ENCODE results near the gene WSB1. TPM values are rescaled to one million over a fixed set of nuclear protein-coding genes. Genes with fewer than 3 reads are reported as not detected.
A peak's percentile ranks its signal among the peaks of the same experiment; 100 is the strongest.

Gene WSB1
- total RNA-seq, 1 donor from 2014 or later: 360 TPM

- peak; percentile 83 for TF ChIP-seq CTCF (IDR thresholded peaks at IDR 0.05)
- peak overlapping the region; percentile 69 for H3K4me3 ChIP-seq
- peaks cover 17% of the 10 kb centered on the region for H3K4me1 ChIP-seq
- no peaks in the 10 kb centered on the region for H3K27me3 ChIP-seq
- DNase-seq: peak; percentile 96
- peak overlapping the region; percentile 97 for H3K27ac ChIP-seq
- intact Hi-C loops (cut with DNase I): no loop called here
- H3K36me3 ChIP-seq: no peaks in the 10 kb centered on the region
- ATAC-seq: peak; percentile 96
- H3K9me3 ChIP-seq: no peaks in the 10 kb centered on the region
Observed at GRCh38 chr17:27353461-27354050, 59.6 kb downstream of the WSB1 start.

- Histone ChIP-seq H3K27ac (peak overlapping the region; percentile 97), H3K9me3 (no peaks in the 10 kb centered on the region), H3K36me3 (no peaks in the 10 kb centered on the region), H3K4me1 (peaks cover 15% of the 10 kb centered on the region), H3K4me3 (peak overlapping the region; percentile 69), H3K27me3 (no peaks in the 10 kb centered on the region)
- peak; percentile 12 for TF ChIP-seq CTCF (IDR thresholded peaks at IDR 0.05)
- ATAC-seq: no peak
- peak; percentile 71 for DNase-seq
- intact Hi-C loops (cut with DNase I): no loop called here
Observed at GRCh38 chr17:27354051-27354490, 60.2 kb downstream of the WSB1 start.

GRCh38 chr17:27354491-27355081 lies 60.7 kb downstream of the WSB1 start:
- H3K4me3 ChIP-seq: peak overlapping the region; percentile 69
- no peak for TF ChIP-seq CTCF (IDR thresholded peaks at IDR 0.05)
- H3K36me3 ChIP-seq: no peaks in the 10 kb centered on the region
- no peak for DNase-seq
- H3K27ac ChIP-seq: no peak overlapping the region
- no peak for ATAC-seq
- H3K4me1 ChIP-seq: peaks cover 15% of the 10 kb centered on the region
- H3K27me3 ChIP-seq: no peaks in the 10 kb centered on the region
- intact Hi-C loops (cut with DNase I): no loop called here
- H3K9me3 ChIP-seq: no peaks in the 10 kb centered on the region

GRCh38 chr17:27355419-27355818 lies 61.5 kb downstream of the WSB1 start:
- H3K4me1 ChIP-seq: peaks cover 15% of the 10 kb centered on the region
- H3K27me3 ChIP-seq: no peaks in the 10 kb centered on the region
- intact Hi-C loops (cut with DNase I): no loop called here
- DNase-seq (no peak), ATAC-seq (no peak)
- TF ChIP-seq CTCF (IDR thresholded peaks at IDR 0.05): no peak
- H3K27ac ChIP-seq: no peak overlapping the region
- H3K4me3 ChIP-seq: no peak overlapping the region
- no peaks in the 10 kb centered on the region for H3K36me3 ChIP-seq
- H3K9me3 ChIP-seq: no peaks in the 10 kb centered on the region

- no peaks in the 10 kb centered on the region for H3K36me3 ChIP-seq
- no peak for ATAC-seq
- intact Hi-C loops (cut with DNase I): no loop called here
- peaks cover 15% of the 10 kb centered on the region for H3K4me1 ChIP-seq
- no peak overlapping the region for H3K27ac ChIP-seq
- DNase-seq: no peak
- TF ChIP-seq CTCF (IDR thresholded peaks at IDR 0.05): no peak
- no peaks in the 10 kb centered on the region for H3K9me3 ChIP-seq
- no peak overlapping the region for H3K4me3 ChIP-seq
- H3K27me3 ChIP-seq: no peaks in the 10 kb centered on the region
Observed at GRCh38 chr17:27356091-27356705, 62.3 kb downstream of the WSB1 start.

All from upper lobe of right lung (tissue), 1 donor.